GM23248 (cell line): ENCODE results near the gene GPATCH8. TPM values are rescaled to one million over a fixed set of nuclear protein-coding genes. Genes with fewer than 3 reads are reported as not detected.
A peak's percentile ranks its signal among the peaks of the same experiment; 100 is the strongest.
"Not testable (repeated sequence)": the region's sequence is repeated elsewhere in the genome, so short reads cannot be mapped to it uniquely, and the experiment has no call there.

ENCODE experiments used
- DNase-seq: peaks from one replicate; pipeline ENCODE4 v3.0.0-alpha.2; 2015
- H2AFZ ChIP-seq: fragments of 200-600 bp; sonication (generic); 2 replicates; pipeline ENCODE4 v1.6.1; 2016; ENCODE audit warnings: antibody characterized with exemption
- H3F3A ChIP-seq: fragments of 200-600 bp; sonication (generic); 2 replicates; pipeline ENCODE4 v1.6.1; 2016; ENCODE audit warnings: mild to moderate bottlenecking, antibody characterized with exemption, mixed run types; ENCODE audit not compliant: insufficient read depth
- H3K27ac ChIP-seq: fragments of 200-600 bp; sonication (generic); 2 replicates; pipeline ENCODE4 v1.5.1; 2016; ENCODE audit warnings: mild to moderate bottlenecking
- H3K27me3 ChIP-seq: fragments of 200-600 bp; sonication (generic); replicated peaks from 2 replicates; pipeline ENCODE4 v1.6.1; 2016; ENCODE audit warnings: mild to moderate bottlenecking; ENCODE audit not compliant: insufficient read depth
- H3K36me3 ChIP-seq: fragments of 200-600 bp; sonication (generic); 2 replicates; pipeline ENCODE4 v1.6.1; 2016; ENCODE audit warnings: low read depth, mild to moderate bottlenecking
- H3K4me1 ChIP-seq: fragments of 200-600 bp; sonication (generic); 2 replicates; pipeline ENCODE4 v1.6.1; 2016; ENCODE audit warnings: mild to moderate bottlenecking; ENCODE audit not compliant: insufficient read depth
- H3K4me2 ChIP-seq: fragments of 200-600 bp; sonication (generic); one replicate; pipeline ENCODE4 v1.6.1; 2016; ENCODE audit warnings: mild to moderate bottlenecking; ENCODE audit not compliant: unreplicated experiment
- H3K4me3 ChIP-seq: fragments of 200-600 bp; sonication (generic); 2 replicates; pipeline ENCODE4 v1.5.1; 2016; ENCODE audit warnings: mild to moderate bottlenecking
- H3K79me2 ChIP-seq: fragments of 200-600 bp; sonication (generic); 2 replicates; pipeline ENCODE4 v1.6.1; 2016; ENCODE audit warnings: mild to moderate bottlenecking; ENCODE audit not compliant: insufficient read depth
- H3K9ac ChIP-seq: fragments of 200-600 bp; sonication (generic); 2 replicates; pipeline ENCODE4 v1.6.1; 2016; ENCODE audit warnings: mild to moderate bottlenecking
- H3K9me2 ChIP-seq: fragments of 200-600 bp; sonication (generic); 2 replicates; pipeline ENCODE4 v1.6.1; 2016; ENCODE audit warnings: mixed run types, mild to moderate bottlenecking, moderate library complexity; ENCODE audit not compliant: insufficient read depth
- H3K9me3 ChIP-seq: fragments of 200-600 bp; sonication (generic); one replicate; pipeline ENCODE4 v1.6.1; 2017; ENCODE audit warnings: low read depth
- H4K20me1 ChIP-seq: fragments of 200-600 bp; sonication (generic); 2 replicates; pipeline ENCODE4 v1.6.0; 2016; ENCODE audit not compliant: insufficient read depth
- EZH2 ChIP-seq: fragments of 200-600 bp; sonication (generic); IDR thresholded peaks from 2 replicates; pipeline ENCODE4 v1.6.1; 2018; ENCODE audit warnings: antibody characterized with exemption, mild to moderate bottlenecking; ENCODE audit not compliant: insufficient read depth, poor library complexity, severe bottlenecking
- EZH2phosphoT487 ChIP-seq: fragments of 200-600 bp; sonication (generic); IDR thresholded peaks from 2 replicates; pipeline ENCODE4 v1.6.1; 2018; ENCODE audit warnings: antibody characterized with exemption, moderate library complexity, mild to moderate bottlenecking, low read depth; ENCODE audit not compliant: insufficient read depth
- WGBS, 2 experiments: methylation state at CpG; one replicate each; pipeline ENCODE4 v1.1.6; 2015 to 2017; ENCODE audit warnings: low lambda C conversion rate in 2 of 2, low coverage in 1 of 2; ENCODE audit errors: missing lambda C conversion rate in 2 of 2; 5-methylcytosine and 5-hydroxymethylcytosine counted together
- in situ Hi-C: fragments of 300-500 bp; cut with MboI; formaldehyde crosslinking; loops from 2 replicates; pipeline ENCODE4 v1.15.0; 2020
- polyA plus RNA-seq: library from polyadenylated mRNA; unstranded; fragments of >200 nt; fragmentation: Nextera tagmentation; extraction: Ambion mirVana; gene quantifications from 2 replicates; pipeline ENCODE4 v1.2.1, GENCODE V29; 2016
- total RNA-seq: library from RNA; depleted of rRNA; stranded (reverse); fragments of >200 nt; shearing (Covaris generic); gene quantifications from 2 replicates; pipeline ENCODE4 v1.2.3, GENCODE V29; 2014

Gene GPATCH8
- total and polyA plus RNA-seq, 2 experiments from 2014 or later: 18.0 to 28.4 TPM

DNA sequence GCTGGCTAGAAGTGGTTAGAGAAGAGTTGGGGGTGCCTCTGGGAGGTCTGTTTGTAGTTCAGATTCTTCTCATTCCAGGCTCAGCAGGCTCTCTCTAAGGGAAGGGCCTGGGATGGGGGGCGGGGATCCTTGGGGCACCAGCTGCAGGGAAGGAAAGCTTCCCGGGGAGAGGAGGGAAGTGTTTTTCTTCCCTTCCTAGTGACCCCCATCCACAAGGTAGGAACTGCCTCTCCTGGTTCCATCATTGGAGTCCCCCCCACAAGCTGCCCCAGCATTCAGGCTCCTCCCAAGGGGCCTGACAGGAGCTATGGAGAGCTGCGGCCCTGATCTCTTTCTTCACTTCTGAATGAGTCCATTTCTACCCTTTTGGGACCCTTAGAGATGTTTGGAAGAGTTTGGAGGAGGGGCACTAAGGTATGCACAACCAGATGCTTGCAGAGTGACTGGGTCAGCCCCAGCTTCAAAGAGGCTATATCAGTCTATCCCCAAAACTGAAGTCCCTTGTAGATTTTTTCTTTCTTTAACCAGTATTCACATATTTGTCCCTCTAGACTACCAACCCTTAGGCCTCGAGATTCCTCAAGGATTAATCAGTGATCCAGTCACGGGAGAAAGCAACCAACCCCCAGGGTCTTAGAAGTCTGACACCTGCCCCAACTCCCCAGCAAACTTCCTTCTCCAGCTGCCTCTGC is 40.2 kb upstream of the GPATCH8 start:
- no peaks in the 10 kb centered on the region for H3K36me3 ChIP-seq
- H3K9ac ChIP-seq: peak overlapping the region; percentile 53
- H3K9me2 ChIP-seq: no peaks in the 10 kb centered on the region
- H3K4me1 ChIP-seq: peaks cover 59% of the 10 kb centered on the region
- peak; percentile 88 for DNase-seq
- peaks cover 30% of the 10 kb centered on the region for H3F3A ChIP-seq
- H4K20me1 ChIP-seq: no peaks in the 10 kb centered on the region
- peak overlapping the region; percentile 85 for H3K27ac ChIP-seq
- H3K4me2 ChIP-seq: peak overlapping the region; percentile 83
- no peaks in the 10 kb centered on the region for H3K79me2 ChIP-seq
- H3K9me3 ChIP-seq: no peaks in the 10 kb centered on the region
- in situ Hi-C loops: loop anchor here (25.0 kb wide), 1 partner anchor 331 kb away; the partner anchor contains the start of gene UBTF
- peak overlapping the region; percentile 49 for H3K4me3 ChIP-seq
- peak overlapping the region; percentile 78 for H2AFZ ChIP-seq
- TF ChIP-seq EZH2phosphoT487 (no peak), EZH2 (no peak)
- WGBS, 2 experiments: 2 to 7% methylated on average over 5 of the region's 5 CpGs
- no peaks in the 10 kb centered on the region for H3K27me3 ChIP-seq

DNA sequence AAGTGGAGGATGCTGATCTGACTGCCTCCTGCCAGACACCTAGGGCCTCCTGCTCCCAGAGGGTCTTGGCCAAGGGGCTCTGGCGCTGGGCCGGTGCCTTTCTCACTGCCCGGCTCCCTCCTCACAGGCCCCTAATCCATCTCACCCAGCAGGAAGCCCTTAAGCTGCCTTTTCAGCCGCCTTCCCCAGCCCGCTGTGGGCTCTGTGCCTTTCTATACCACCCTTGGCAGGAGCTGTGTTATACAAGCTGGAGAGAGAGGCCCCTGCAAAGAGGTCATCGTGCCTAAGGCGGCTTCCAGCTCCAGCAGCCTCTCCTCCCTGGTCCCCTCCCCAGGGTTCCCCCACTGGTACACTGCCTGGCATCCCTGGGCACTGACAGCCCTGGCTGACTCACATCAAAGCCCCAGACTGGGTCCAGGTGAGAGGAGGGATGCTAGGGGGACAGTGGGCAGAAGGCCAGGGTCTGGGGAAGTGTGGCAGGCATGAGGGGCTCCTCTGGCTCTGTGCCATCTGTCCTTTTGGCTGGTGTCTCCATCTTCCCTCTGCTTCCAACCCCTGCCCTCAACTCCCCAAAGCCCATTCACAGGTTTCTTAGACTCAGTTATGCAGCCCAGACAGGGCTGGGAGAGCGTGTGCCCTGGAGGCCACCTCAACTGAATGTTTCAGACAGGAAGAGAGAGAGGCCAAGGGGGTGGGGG is 38.8 kb upstream of the GPATCH8 start:
- DNase-seq: no peak
- no peaks in the 10 kb centered on the region for H3K36me3 ChIP-seq
- H3F3A ChIP-seq: peaks cover 26% of the 10 kb centered on the region
- no peaks in the 10 kb centered on the region for H3K27me3 ChIP-seq
- H3K27ac ChIP-seq: peak overlapping the region; percentile 85; the same call in 1 of the 2 replicates
- in situ Hi-C loops: loop anchor here (25.0 kb wide), 1 partner anchor 330 kb away; the partner anchor contains the start of gene UBTF
- H3K9ac ChIP-seq: no peak overlapping the region
- no peak overlapping the region for H3K4me3 ChIP-seq
- TF ChIP-seq EZH2: no peak
- TF ChIP-seq EZH2phosphoT487: no peak
- H4K20me1 ChIP-seq: no peaks in the 10 kb centered on the region
- H3K4me1 ChIP-seq: peaks cover 49% of the 10 kb centered on the region
- no peaks in the 10 kb centered on the region for H3K9me3 ChIP-seq
- 68 to 69% methylated on average over 8 of the region's 8 CpGs for WGBS, 2 experiments
- no peak overlapping the region for H2AFZ ChIP-seq
- H3K4me2 ChIP-seq: no peak overlapping the region
- no peaks in the 10 kb centered on the region for H3K79me2 ChIP-seq
- no peaks in the 10 kb centered on the region for H3K9me2 ChIP-seq

DNA sequence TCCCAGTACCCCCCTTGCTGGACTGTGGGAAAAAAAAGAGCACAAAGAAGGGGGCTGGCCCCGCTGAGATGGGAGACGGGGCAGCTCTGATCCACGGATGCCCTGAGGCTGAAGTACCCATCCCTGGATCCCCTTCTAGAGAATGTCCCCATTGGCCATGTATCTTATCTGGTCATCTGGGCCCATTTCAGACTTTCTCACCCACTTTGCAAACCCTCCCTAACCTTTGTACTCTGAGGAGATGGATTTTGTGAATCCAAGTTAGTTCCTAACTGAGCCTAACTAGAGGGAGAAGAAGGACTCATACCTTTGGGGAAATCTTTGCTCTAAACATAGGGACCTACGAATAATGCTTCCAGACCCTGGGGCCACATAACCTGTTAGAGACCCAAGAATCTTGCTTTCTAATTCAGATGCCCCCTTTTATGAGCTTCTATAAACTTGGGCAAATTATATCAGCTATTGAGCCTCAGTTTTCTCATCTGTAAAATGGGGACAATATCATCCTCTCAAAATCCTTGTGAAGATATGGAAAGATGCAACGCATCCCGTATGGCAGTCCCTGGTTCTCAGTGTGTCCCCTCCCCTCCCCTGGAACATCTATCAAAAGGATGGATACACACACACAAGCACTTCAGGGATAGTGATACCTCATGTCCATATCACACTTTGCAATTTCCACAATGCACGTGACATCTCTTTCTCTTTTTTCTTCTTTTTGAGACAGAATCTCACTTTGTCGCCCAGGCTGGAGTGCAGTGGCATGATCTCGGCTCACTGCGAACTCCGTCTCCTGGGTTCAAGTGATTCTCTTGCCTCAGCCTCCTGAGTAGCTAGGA is 37.3 kb upstream of the GPATCH8 start:
- no peak for DNase-seq
- H3F3A ChIP-seq: peaks cover 21% of the 10 kb centered on the region
- no peak for TF ChIP-seq EZH2
- no peak for TF ChIP-seq EZH2phosphoT487
- H3K4me1 ChIP-seq: peaks cover 47% of the 10 kb centered on the region
- no peaks in the 10 kb centered on the region for H3K79me2 ChIP-seq
- WGBS, 2 experiments: 95 to 96% methylated on average over 10 to 11 of the region's 11 CpGs
- no peaks in the 10 kb centered on the region for H3K9me3 ChIP-seq
- no peak overlapping the region for H2AFZ ChIP-seq
- no peak overlapping the region for H3K27ac ChIP-seq
- H3K4me2 ChIP-seq: no peak overlapping the region
- H3K9me2 ChIP-seq: no peaks in the 10 kb centered on the region
- H4K20me1 ChIP-seq: no peaks in the 10 kb centered on the region
- no peak overlapping the region for H3K9ac ChIP-seq
- no peak overlapping the region for H3K4me3 ChIP-seq
- no peaks in the 10 kb centered on the region for H3K36me3 ChIP-seq
- H3K27me3 ChIP-seq: no peaks in the 10 kb centered on the region
- in situ Hi-C loops: loop anchor here (25.0 kb wide), 1 partner anchor 328 kb away; the partner anchor contains the start of gene UBTF

DNA sequence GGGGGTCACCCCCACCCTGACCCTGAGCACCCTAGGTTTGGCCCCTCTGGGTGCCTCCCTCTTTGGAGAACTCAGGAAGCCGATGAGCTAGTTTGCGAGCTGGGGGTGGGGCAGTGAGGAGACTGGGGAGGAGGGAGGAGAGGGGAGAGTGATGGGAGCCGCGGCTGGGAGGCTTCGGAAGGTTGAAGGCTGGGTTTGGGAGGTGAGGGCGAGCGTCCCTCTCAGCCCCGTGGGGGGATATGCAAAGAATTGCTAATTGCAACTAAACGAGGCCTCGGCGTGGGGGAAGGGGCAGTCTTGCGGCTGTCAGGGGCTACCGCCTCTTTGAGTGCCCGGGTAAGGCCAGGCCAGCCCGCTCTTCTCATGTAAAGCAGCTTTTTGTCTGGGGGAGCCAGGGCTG is 36.5 kb upstream of the GPATCH8 start:
- in situ Hi-C loops: loop anchor here (10.0 to 25.0 kb wide), 2 partner anchors 95 to 327 kb away; partner anchors contain the start of gene UBTF
- Histone ChIP-seq H3K4me1 (peaks cover 39% of the 10 kb centered on the region), H3F3A (peaks cover 21% of the 10 kb centered on the region), H2AFZ (no peak overlapping the region), H3K27ac (no peak overlapping the region), H3K4me3 (no peak overlapping the region), H3K27me3 (no peaks in the 10 kb centered on the region), H4K20me1 (no peaks in the 10 kb centered on the region), H3K9me3 (no peaks in the 10 kb centered on the region), H3K36me3 (no peaks in the 10 kb centered on the region), H3K9ac (no peak overlapping the region), H3K79me2 (no peaks in the 10 kb centered on the region), H3K4me2 (no peak overlapping the region), H3K9me2 (no peaks in the 10 kb centered on the region)
- no peak for DNase-seq
- 71 to 73% methylated on average over 8 to 15 of the region's 15 CpGs for WGBS, 2 experiments
- TF ChIP-seq EZH2phosphoT487: no peak
- TF ChIP-seq EZH2: no peak

DNA sequence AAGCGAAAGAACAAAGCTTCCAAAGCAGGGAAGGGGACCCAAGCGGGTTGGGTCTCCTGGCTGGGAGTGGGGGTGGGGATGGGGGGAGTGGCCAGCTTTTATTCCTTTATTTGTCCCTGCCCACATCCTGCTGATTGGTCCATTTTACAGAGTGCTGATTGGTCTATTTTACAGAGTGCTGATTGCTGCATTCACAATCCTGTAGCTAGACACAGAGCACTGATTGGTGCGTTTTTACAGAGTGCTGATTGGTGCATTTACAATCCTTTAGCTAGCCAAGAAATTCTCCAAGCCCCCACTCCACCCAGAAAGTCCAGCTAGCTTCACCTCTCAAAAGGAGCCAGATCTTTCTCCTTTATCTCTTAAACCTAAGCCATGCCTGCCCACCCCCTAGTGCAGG is 34.7 kb upstream of the GPATCH8 start:
- Histone ChIP-seq H3F3A (peaks cover 15% of the 10 kb centered on the region), H3K4me1 (peaks cover 32% of the 10 kb centered on the region)
- not testable (repeated sequence) for H3K4me3 ChIP-seq, H3K27me3 ChIP-seq, H3K79me2 ChIP-seq, H3K36me3 ChIP-seq, DNase-seq, H2AFZ ChIP-seq, H3K9me3 ChIP-seq, H3K9ac ChIP-seq, H4K20me1 ChIP-seq, H3K27ac ChIP-seq, H3K9me2 ChIP-seq, H3K4me2 ChIP-seq
- in situ Hi-C loops: loop anchor here (10.0 to 25.0 kb wide), 2 partner anchors 97 to 326 kb away; partner anchors contain the start of gene UBTF
- WGBS, 2 experiments: 95 to 97% methylated on average over 3 of the region's 3 CpGs
